K562 (cell line): Measurements from ENCODE around the gene IRF3. TPM values are rescaled to one million over a fixed set of nuclear protein-coding genes. Genes with fewer than 3 reads are reported as not detected.

ENCODE experiments used
- BCOR ChIP-seq: fragments of 450-650 bp; IDR thresholded peaks from 2 replicates; pipeline ENCODE4 v1.6.1; 2016
- BDP1 ChIP-seq: IDR thresholded peaks from 3 replicates; pipeline ENCODE4 v1.6.1; 2011; ENCODE audit not compliant: insufficient read length, insufficient read depth
- BRD4 ChIP-seq: fragments of 200-600 bp; sonication (generic); IDR thresholded peaks from 2 replicates; pipeline ENCODE4 v1.6.1; 2017; ENCODE audit warnings: inconsistent platforms
- CXXC5 ChIP-seq: fragments of 250-450 bp; sonication (Bioruptor Pico); IDR thresholded peaks from 2 replicates; pipeline ENCODE4 v1.8.0; 2022; ENCODE audit warnings: inconsistent platforms, mild to moderate bottlenecking, moderate library complexity
- EGR1 ChIP-seq: fragments of 450-650 bp; conservative IDR thresholded peaks from 2 replicates; pipeline ENCODE4 v1.6.1; 2017; ENCODE audit warnings: mild to moderate bottlenecking
- EP400 ChIP-seq: fragments of 450-650 bp; IDR thresholded peaks from 2 replicates; pipeline ENCODE4 v1.6.1; 2017; ENCODE audit warnings: antibody characterized with exemption, mild to moderate bottlenecking, moderate library complexity
- FOXK2 ChIP-seq, 2 experiments: fragments of 450-650 bp; IDR thresholded peaks in 1 of 2; conservative IDR thresholded peaks in 1 of 2; 2 replicates each; pipeline ENCODE4 v1.6.1; 2016; ENCODE audit warnings: low read depth in 2 of 2, mild to moderate bottlenecking in 1 of 2
- HDAC2 ChIP-seq: fragments of 450-650 bp; IDR thresholded peaks from 2 replicates; pipeline ENCODE4 v1.6.1; 2016; ENCODE audit warnings: mild to moderate bottlenecking
- KAT8 ChIP-seq: fragments of 450-650 bp; IDR thresholded peaks from 2 replicates; pipeline ENCODE4 v1.6.1; 2016; ENCODE audit warnings: low read depth, mild to moderate bottlenecking
- MEF2D ChIP-seq: conservative IDR thresholded peaks from 2 replicates; pipeline ENCODE4 v1.6.1; 2016; ENCODE audit warnings: low read depth, missing genetic modification characterization, missing compliant biosample characterization
- NCOA6 ChIP-seq: fragments of 450-650 bp; IDR thresholded peaks from 2 replicates; pipeline ENCODE4 v1.6.1; 2017; ENCODE audit warnings: mild to moderate bottlenecking
- SMARCA5 ChIP-seq: fragments of 450-650 bp; IDR thresholded peaks from 2 replicates; pipeline ENCODE4 v1.6.1; 2016
- SMARCE1 ChIP-seq: fragments of 450-650 bp; IDR thresholded peaks from 2 replicates; pipeline ENCODE4 v1.7.1; 2016; ENCODE audit warnings: mild to moderate bottlenecking
- TOE1 ChIP-seq, 2 experiments: fragments of 450-650 bp in 1 of 2; sonication (generic) in 1 of 2; formaldehyde crosslinking in 1 of 2; IDR thresholded peaks; 2 replicates each; pipeline versions ENCODE4 v1.7.1 to v1.8.0; 2016 to 2022; ENCODE audit warnings: borderline replicate concordance in 2 of 2, mild to moderate bottlenecking in 2 of 2, antibody characterized with exemption in 1 of 2, inconsistent platforms in 1 of 2, low read depth in 1 of 2, missing genetic modification reagents in 1 of 2, moderate library complexity in 1 of 2
- U2AF1 ChIP-seq: fragments of 200-400 bp; formaldehyde crosslinking; optimal IDR thresholded peaks from 2 replicates; pipeline ENCODE3; 2017; ENCODE audit warnings: mild to moderate bottlenecking, low read depth, low read length, moderate library complexity
- polyA plus RNA-seq, 8 experiments: library from polyadenylated mRNA; depleted of rRNA in 4 of 8; stranded (reverse) in 5 of 8; unstranded in 3 of 8; fragments of >200 nt; fragmentation: Nextera tagmentation in 2 of 8; fragmentation: Illumina TruSeq in 1 of 8; extraction: Ambion mirVana in 2 of 8; extraction: Trizol in 1 of 8; gene quantifications; 2 replicates each; pipeline versions ENCODE4 v1.2.1 to v1.2.3, GENCODE V29; 2011 to 2014; ENCODE audit warnings: inconsistent platforms in 1 of 8, missing spikeins in 1 of 8
- total RNA-seq, 7 experiments: library from RNA; depleted of rRNA in 6 of 7; stranded (reverse); fragments of >200 nt in 6 of 7; fragmentation: Illumina TruSeq in 2 of 7; extraction: Trizol in 2 of 7; gene quantifications; 2 replicates each; pipeline versions ENCODE4 v1.2.1 to v1.2.3, GENCODE V29; 2011 to 2021; ENCODE audit warnings: low replicate concordance in 1 of 7
- TF ChIP-seq, protein P1 (sequence below): fragments of 250-450 bp; sonication (Bioruptor Pico); IDR thresholded peaks from 2 replicates; pipeline ENCODE4 v1.5.0; 2021
- TF ChIP-seq, protein P2 (sequence below): fragments of 200-800 bp; sonication (Bioruptor generic); IDR thresholded peaks from 2 replicates; pipeline ENCODE4 v1.6.1; 2017; ENCODE audit warnings: missing genetic modification characterization, missing compliant biosample characterization
- TF ChIP-seq, protein P3 (sequence below): fragments of 250-450 bp; sonication (Bioruptor Pico); IDR thresholded peaks from 2 replicates; pipeline ENCODE4 v1.8.0; 2021; ENCODE audit warnings: moderate library complexity, mild to moderate bottlenecking, inconsistent platforms
- TF ChIP-seq, protein P4 (sequence below): sonication (generic); formaldehyde crosslinking; IDR thresholded peaks from 2 replicates; pipeline ENCODE4 v1.8.1; 2023; ENCODE audit warnings: mild to moderate bottlenecking, missing genetic modification reagents, moderate library complexity

IRF3 gene
- total and polyA plus RNA-seq, 9 of the 15 experiments (the other 6 are each of a cell fraction or from before 2014, with no cell fraction given), result 7.5 to 145 (median 65.4) TPM

DNA sequence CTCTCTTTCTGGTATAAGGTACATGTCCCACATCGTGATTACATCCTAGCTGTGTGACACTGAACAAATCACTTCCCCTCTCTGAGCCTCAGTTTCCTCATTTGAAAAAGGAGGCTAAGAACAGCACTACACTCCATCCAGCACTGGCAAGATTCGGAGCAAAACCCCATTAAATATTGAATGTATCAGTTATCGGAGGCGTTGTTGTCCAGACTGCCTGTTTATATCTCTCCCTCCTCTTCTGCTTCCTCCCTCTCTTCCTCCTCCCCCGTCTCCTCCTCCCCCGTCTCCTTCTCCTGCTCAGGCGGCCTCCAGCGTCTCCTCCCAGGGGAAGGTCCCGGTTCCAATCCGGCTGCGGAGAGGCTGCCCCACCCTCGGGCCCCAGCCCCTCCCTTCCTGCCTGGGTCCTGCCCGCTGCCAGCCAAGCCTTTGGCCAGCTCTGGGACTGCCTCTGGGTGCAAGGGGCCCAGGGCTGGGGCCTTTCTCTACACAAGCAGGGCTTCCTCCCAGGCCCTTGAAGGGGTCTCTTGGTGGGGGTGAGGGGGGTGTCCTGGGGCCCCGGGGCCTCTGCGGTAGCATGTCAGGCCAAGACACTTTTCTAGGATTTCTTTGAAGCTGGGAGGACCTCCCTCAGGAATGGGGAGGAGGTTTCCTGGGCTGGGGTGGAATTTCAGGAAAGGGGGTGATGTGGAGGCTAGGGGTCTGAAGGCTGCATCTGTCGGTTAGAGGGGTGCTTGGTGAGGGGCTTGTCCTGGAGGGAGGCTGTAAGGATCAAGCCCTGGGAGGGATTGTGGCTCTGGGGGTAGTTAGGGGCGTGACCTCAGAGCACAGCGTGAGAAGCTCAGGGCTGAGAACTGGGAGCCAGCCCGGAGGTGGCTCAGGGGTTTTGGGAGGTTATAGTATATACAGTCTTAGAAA is 27.6 kb downstream of the IRF3 start (continued):
- TF ChIP-seq, protein P1, sequence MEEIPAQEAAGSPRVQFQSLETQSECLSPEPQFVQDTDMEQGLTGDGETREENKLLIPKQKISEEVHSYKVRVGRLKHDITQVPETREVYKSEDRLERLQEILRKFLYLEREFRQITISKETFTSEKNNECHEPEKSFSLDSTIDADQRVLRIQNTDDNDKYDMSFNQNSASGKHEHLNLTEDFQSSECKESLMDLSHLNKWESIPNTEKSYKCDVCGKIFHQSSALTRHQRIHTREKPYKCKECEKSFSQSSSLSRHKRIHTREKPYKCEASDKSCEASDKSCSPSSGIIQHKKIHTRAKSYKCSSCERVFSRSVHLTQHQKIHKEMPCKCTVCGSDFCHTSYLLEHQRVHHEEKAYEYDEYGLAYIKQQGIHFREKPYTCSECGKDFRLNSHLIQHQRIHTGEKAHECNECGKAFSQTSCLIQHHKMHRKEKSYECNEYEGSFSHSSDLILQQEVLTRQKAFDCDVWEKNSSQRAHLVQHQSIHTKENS (CRISPR knock-in tag), result no peak
- peak; percentile 71; the same call in 1 of the 2 replicates for TF ChIP-seq SMARCA5
- peak; percentile 80 for TF ChIP-seq BCOR
- TF ChIP-seq, protein P2, sequence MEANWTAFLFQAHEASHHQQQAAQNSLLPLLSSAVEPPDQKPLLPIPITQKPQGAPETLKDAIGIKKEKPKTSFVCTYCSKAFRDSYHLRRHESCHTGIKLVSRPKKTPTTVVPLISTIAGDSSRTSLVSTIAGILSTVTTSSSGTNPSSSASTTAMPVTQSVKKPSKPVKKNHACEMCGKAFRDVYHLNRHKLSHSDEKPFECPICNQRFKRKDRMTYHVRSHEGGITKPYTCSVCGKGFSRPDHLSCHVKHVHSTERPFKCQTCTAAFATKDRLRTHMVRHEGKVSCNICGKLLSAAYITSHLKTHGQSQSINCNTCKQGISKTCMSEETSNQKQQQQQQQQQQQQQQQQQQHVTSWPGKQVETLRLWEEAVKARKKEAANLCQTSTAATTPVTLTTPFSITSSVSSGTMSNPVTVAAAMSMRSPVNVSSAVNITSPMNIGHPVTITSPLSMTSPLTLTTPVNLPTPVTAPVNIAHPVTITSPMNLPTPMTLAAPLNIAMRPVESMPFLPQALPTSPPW (CRISPR knock-in tag), result peak; percentile 84
- no peak for TF ChIP-seq NCOA6
- peak; percentile 79 for TF ChIP-seq EGR1
- no peak for TF ChIP-seq BRD4
- TF ChIP-seq, protein P3, sequence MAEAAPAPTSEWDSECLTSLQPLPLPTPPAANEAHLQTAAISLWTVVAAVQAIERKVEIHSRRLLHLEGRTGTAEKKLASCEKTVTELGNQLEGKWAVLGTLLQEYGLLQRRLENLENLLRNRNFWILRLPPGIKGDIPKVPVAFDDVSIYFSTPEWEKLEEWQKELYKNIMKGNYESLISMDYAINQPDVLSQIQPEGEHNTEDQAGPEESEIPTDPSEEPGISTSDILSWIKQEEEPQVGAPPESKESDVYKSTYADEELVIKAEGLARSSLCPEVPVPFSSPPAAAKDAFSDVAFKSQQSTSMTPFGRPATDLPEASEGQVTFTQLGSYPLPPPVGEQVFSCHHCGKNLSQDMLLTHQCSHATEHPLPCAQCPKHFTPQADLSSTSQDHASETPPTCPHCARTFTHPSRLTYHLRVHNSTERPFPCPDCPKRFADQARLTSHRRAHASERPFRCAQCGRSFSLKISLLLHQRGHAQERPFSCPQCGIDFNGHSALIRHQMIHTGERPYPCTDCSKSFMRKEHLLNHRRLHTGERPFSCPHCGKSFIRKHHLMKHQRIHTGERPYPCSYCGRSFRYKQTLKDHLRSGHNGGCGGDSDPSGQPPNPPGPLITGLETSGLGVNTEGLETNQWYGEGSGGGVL (CRISPR knock-in tag), result no peak
- TF ChIP-seq KAT8, result no peak
- TF ChIP-seq U2AF1, result no peak
- TF ChIP-seq HDAC2, result peak; percentile 33; the same call in 1 of the 2 replicates
- no peak for TF ChIP-seq MEF2D (tag)
- TF ChIP-seq BDP1, result no peak
- TF ChIP-seq CXXC5 (CRISPR knock-in tag), result peak; percentile 11; the same call in 1 of the 2 replicates
- no peak for TF ChIP-seq EP400
- TF ChIP-seq FOXK2 (conservative IDR thresholded peaks at IDR 0.05 in 1 of 2, IDR thresholded peaks at IDR 0.05 in 1 of 2; ENCODE audit: low read depth in 2 of 2), result peak; percentile 46 to 49; a peak in 2 of 4 replicates
- TF ChIP-seq, protein P4, sequence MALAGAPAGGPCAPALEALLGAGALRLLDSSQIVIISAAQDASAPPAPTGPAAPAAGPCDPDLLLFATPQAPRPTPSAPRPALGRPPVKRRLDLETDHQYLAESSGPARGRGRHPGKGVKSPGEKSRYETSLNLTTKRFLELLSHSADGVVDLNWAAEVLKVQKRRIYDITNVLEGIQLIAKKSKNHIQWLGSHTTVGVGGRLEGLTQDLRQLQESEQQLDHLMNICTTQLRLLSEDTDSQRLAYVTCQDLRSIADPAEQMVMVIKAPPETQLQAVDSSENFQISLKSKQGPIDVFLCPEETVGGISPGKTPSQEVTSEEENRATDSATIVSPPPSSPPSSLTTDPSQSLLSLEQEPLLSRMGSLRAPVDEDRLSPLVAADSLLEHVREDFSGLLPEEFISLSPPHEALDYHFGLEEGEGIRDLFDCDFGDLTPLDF (CRISPR knock-in tag), result no peak
- peak; percentile 53 for TF ChIP-seq SMARCE1
- no peak for TF ChIP-seq TOE1 (IDR thresholded peaks at IDR 0.05; ENCODE audit: borderline replicate concordance)
- TF ChIP-seq TOE1 (CRISPR knock-in tag; IDR thresholded peaks at IDR 0.05; ENCODE audit: borderline replicate concordance, low read depth), result no peak
